ENCODE results near the gene TEKT5.

TEKT5 gene

DNA sequence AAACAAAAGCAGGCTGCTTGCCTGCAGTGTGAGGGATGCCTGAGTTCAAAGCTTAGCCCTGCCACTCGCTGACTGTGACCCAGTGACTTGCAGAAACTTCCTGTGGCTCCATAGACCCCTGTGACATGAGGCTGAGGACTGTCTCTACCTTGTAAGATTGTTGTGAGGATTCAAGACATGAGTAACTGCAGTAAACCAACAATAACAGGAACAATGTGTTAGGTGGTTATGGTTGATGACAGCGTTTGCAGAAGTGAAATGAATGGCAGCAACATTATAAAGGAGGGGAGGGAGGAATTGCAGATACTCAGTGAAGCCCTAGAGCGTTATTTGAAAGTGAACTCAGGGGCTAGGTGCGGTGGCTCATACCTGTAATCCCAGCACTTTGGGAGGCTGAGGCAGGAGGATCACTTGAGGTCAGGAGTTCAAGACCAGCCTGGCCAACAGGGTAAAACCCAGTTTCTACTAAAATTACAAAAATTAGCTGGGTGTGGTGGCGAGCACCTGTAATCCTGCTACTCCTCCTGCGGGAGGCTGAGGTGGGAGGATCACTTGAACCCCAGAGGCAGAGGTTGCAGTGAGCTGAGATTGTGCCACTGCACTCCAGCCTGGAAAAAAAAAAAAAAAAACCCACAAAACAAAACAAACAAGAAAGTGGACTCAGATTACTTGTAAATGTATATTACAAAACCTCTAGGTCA, 80.8 kb downstream of the TEKT5 start:
- no peaks in the 10 kb centered on the region for H4K20me1 ChIP-seq (ENCODE audit: insufficient read depth, low read length, poor library complexity, severe bottlenecking)
- H3K4me3 ChIP-seq (ENCODE audit: low read length, poor library complexity, severe bottlenecking), result no peak overlapping the region
- H3K9me2 ChIP-seq (replicated peaks; ENCODE audit: low read depth, low read length), result no peaks in the 10 kb centered on the region
- TF ChIP-seq EZH2phosphoT487 (IDR thresholded peaks at IDR 0.05; ENCODE audit: borderline replicate concordance) (no peak), CTCF (conservative IDR thresholded peaks at IDR 0.05; ENCODE audit: low read length) (no peak)
- H3K36me3 ChIP-seq (ENCODE audit: insufficient read depth, low read length), result no peaks in the 10 kb centered on the region
- H3K4me1 ChIP-seq (ENCODE audit: insufficient read depth, low read length, poor library complexity, severe bottlenecking), result no peaks in the 10 kb centered on the region
- no peak overlapping the region for H2AFZ ChIP-seq (ENCODE audit: low read length)
- H3K9ac ChIP-seq (ENCODE audit: low read depth, low read length, poor library complexity, severe bottlenecking), result no peak overlapping the region
- no peaks in the 10 kb centered on the region for H3K27me3 ChIP-seq (ENCODE audit: insufficient read depth, low read length, poor library complexity, severe bottlenecking)
- no peaks in the 10 kb centered on the region for H3F3A ChIP-seq (ENCODE audit: low read depth)
- no peaks in the 10 kb centered on the region for H3K9me3 ChIP-seq (ENCODE audit: insufficient read depth, low read depth, low read length)
- H3K4me2 ChIP-seq (ENCODE audit: low read depth, low read length, poor library complexity, severe bottlenecking), result no peak overlapping the region
- no peaks in the 10 kb centered on the region for H3K79me2 ChIP-seq (ENCODE audit: insufficient read depth, low read length)

DNA sequence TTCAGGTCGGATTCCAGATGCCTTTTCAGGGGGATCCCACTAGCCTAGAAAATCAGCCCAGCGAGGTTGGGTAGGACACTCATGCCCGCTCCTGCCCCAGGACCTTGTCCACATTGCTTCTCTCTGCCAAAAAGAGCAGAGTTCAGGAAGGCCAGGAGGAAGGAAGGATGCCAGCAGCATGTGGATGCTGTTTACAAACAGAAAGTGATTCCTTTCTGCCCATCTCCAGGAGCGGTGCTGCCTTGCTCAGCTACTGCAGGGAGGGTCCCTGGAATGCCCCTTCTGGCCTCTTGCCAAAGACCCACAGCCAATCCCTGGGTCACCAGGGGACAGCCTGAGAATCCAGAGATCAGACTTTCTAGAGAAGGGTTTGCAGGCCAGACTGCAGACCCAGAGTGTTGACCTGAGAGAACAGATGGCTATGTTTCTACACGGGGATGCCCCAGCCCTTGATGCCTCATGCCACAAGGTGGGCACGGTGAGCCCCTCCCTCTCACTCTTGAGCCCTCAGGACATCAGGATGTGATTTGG, 82.0 kb downstream of the TEKT5 start:
- no peak overlapping the region for H3K4me2 ChIP-seq (ENCODE audit: low read depth, low read length, poor library complexity, severe bottlenecking)
- H3K27me3 ChIP-seq (ENCODE audit: insufficient read depth, low read length, poor library complexity, severe bottlenecking), result no peaks in the 10 kb centered on the region
- no peak overlapping the region for H3K9ac ChIP-seq (ENCODE audit: low read depth, low read length, poor library complexity, severe bottlenecking)

DNA sequence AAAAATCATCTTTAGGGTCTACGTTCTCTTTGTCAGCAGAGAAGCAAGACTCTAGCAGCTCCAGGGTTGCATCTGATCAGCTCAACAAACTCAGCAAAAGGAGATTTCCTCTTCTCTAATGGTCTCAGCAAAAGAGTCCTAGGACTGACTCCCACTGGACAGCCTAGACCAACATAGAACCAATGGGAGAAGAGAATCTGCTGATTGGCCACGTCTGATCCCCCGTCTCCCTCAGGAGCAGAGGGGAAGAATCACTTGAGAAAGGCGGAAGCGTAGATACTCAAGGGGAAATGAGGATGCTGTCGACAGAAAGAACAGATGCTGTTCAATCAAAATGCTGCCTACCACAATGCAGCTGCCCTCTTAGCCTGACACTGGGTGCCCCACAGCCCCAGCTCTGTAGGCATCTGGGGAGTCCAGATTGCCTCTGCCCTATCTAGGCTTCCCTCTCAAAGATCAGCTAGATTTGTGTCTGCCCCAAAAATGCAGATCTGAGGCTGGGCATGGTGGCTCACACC, 82.8 kb downstream of the TEKT5 start:
- Histone ChIP-seq H3K4me3 (ENCODE audit: low read length, poor library complexity, severe bottlenecking) (no peak overlapping the region), H3K9ac (ENCODE audit: low read depth, low read length, poor library complexity, severe bottlenecking) (no peak overlapping the region), H3F3A (ENCODE audit: low read depth) (no peaks in the 10 kb centered on the region), H3K36me3 (ENCODE audit: insufficient read depth, low read length) (no peaks in the 10 kb centered on the region), H3K79me2 (ENCODE audit: insufficient read depth, low read length) (no peaks in the 10 kb centered on the region), H3K4me1 (ENCODE audit: insufficient read depth, low read length, poor library complexity, severe bottlenecking) (no peaks in the 10 kb centered on the region), H3K4me2 (ENCODE audit: low read depth, low read length, poor library complexity, severe bottlenecking) (no peak overlapping the region), H2AFZ (ENCODE audit: low read length) (no peak overlapping the region), H3K9me3 (ENCODE audit: insufficient read depth, low read depth, low read length) (no peaks in the 10 kb centered on the region), H3K9me2 (replicated peaks; ENCODE audit: low read depth, low read length) (no peaks in the 10 kb centered on the region), H4K20me1 (ENCODE audit: insufficient read depth, low read length, poor library complexity, severe bottlenecking) (no peaks in the 10 kb centered on the region), H3K27me3 (ENCODE audit: insufficient read depth, low read length, poor library complexity, severe bottlenecking) (no peaks in the 10 kb centered on the region)
- TF ChIP-seq EZH2phosphoT487 (IDR thresholded peaks at IDR 0.05; ENCODE audit: borderline replicate concordance) (no peak), CTCF (conservative IDR thresholded peaks at IDR 0.05; ENCODE audit: low read length) (no peak)

More for the DNA sequence above, 82.0 kb downstream of the TEKT5 start:
- Histone ChIP-seq H2AFZ (ENCODE audit: low read length) (no peak overlapping the region), H3K4me3 (ENCODE audit: low read length, poor library complexity, severe bottlenecking) (no peak overlapping the region), H3K9me3 (ENCODE audit: insufficient read depth, low read depth, low read length) (no peaks in the 10 kb centered on the region), H4K20me1 (ENCODE audit: insufficient read depth, low read length, poor library complexity, severe bottlenecking) (no peaks in the 10 kb centered on the region), H3K36me3 (ENCODE audit: insufficient read depth, low read length) (no peaks in the 10 kb centered on the region), H3K9me2 (replicated peaks; ENCODE audit: low read depth, low read length) (no peaks in the 10 kb centered on the region), H3F3A (ENCODE audit: low read depth) (no peaks in the 10 kb centered on the region), H3K79me2 (ENCODE audit: insufficient read depth, low read length) (no peaks in the 10 kb centered on the region), H3K4me1 (ENCODE audit: insufficient read depth, low read length, poor library complexity, severe bottlenecking) (no peaks in the 10 kb centered on the region)
- TF ChIP-seq EZH2phosphoT487 (IDR thresholded peaks at IDR 0.05; ENCODE audit: borderline replicate concordance) (no peak), CTCF (conservative IDR thresholded peaks at IDR 0.05; ENCODE audit: low read length) (no peak)
